Kidney tubule cell (primary cell): ENCODE data around the gene C11orf86.
"Not testable (repeated sequence)": the region's sequence is repeated elsewhere in the genome, so short reads cannot be mapped to it uniquely, and the experiment has no call there.

Experiments used
- DNase-seq: peaks from one replicate; pipeline ENCODE4 v3.0.0-alpha.2; 2018; ENCODE audit warnings: low spot score

C11orf86 gene

GRCh38 chr11:66974724-66975404 is at the start of gene C11orf86:
Gene C11orf86, plus strand, starts transcription at chr11:66975304. Its CDS starts 59 bp downstream, at chr11:66975363.
- DNase-seq: peak; percentile 32

- no peak for DNase-seq
These were observed 45.4 kb upstream of the C11orf86 start for GRCh38 chr11:66929753-66930152.

- DNase-seq: no peak
These were observed 42.6 kb upstream of the C11orf86 start for GRCh38 chr11:66932543-66932942.

GRCh38 chr11:66933531-66933930 is 41.6 kb upstream of the C11orf86 start:
- no peak for DNase-seq

GRCh38 chr11:66934950-66935779 is 39.9 kb upstream of the C11orf86 start:
- DNase-seq: no peak

GRCh38 chr11:66936311-66936711 is 38.8 kb upstream of the C11orf86 start:
- DNase-seq: no peak

GRCh38 chr11:66937193-66937733 is 37.8 kb upstream of the C11orf86 start:
- DNase-seq: no peak

- no peak for DNase-seq
These were observed 36.4 kb upstream of the C11orf86 start for GRCh38 chr11:66938582-66939135.

- peak; percentile 94 for DNase-seq
These were observed 25.0 kb upstream of the C11orf86 start for GRCh38 chr11:66950112-66950535.

GRCh38 chr11:66951135-66951534 is 24.0 kb upstream of the C11orf86 start:
- DNase-seq: no peak

- DNase-seq: no peak
These were observed 23.2 kb upstream of the C11orf86 start for GRCh38 chr11:66951927-66952337.

GRCh38 chr11:66953081-66953833 is 21.8 kb upstream of the C11orf86 start:
- no peak for DNase-seq

- DNase-seq: peak; percentile 66
These were observed 18.3 kb upstream of the C11orf86 start for GRCh38 chr11:66956689-66957290.

- no peak for DNase-seq
These were observed 17.2 kb upstream of the C11orf86 start for GRCh38 chr11:66957971-66958231.

- peak; percentile 100 for DNase-seq
These were observed 16.7 kb upstream of the C11orf86 start, which contains the start of gene PC for GRCh38 chr11:66958232-66958955. Gene PC, minus strand, starts transcription at chr11:66958383. Its CDS starts 86,224 bp downstream, at chr11:66872159.

GRCh38 chr11:66958956-66959274 is 16.2 kb upstream of the C11orf86 start:
- no peak for DNase-seq

GRCh38 chr11:66961691-66962213 is 13.4 kb upstream of the C11orf86 start:
- DNase-seq: not testable (repeated sequence)

GRCh38 chr11:66962247-66962646 is 12.9 kb upstream of the C11orf86 start:
- no peak for DNase-seq

GRCh38 chr11:66962801-66963200 is 12.3 kb upstream of the C11orf86 start:
- no peak for DNase-seq

GRCh38 chr11:66964495-66964894 is 10.6 kb upstream of the C11orf86 start:
- DNase-seq: no peak

GRCh38 chr11:66966351-66966750 is 8.8 kb upstream of the C11orf86 start:
- no peak for DNase-seq
